Measurements from ENCODE around the gene COA1. TPM values are rescaled to one million over a fixed set of nuclear protein-coding genes. Genes with fewer than 3 reads are reported as not detected.
A peak's percentile ranks its signal among the peaks of the same experiment; 100 is the strongest.

COA1 gene
- total and polyA plus RNA-seq, 8 donors: 41.5 to 89.2 (median 75.6) TPM

DNA sequence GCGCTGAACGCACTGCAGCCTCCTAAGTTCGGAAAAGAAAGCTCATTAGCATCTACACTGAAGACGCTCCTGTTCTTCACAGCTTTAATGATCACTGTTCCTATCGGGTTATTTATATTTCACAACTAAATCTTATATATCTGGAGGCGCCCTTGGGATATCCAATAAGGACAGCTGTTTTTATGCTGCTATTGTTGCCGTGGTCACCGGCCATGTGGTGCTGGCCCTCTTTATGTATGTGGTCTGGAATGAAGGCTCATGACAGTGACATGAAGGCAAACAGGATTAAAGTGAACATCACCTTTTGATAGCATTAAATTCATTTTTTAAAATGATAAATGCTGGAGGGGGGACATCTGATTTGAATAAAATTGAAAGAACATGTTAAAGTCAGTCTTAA lies 38.0 kb upstream of the COA1 start:
- Histone ChIP-seq H3K9me3 (no peaks in the 10 kb centered on the region), H3K27ac (no peak overlapping the region), H3K4me1 (peaks cover 20 to 48% of the 10 kb centered on the region in 2 donors), H3K4me3 (no peak overlapping the region), H3K27me3 (no peaks in the 10 kb centered on the region), H3K36me3 (peaks cover 0 to 13% of the 10 kb centered on the region in 2 donors)
- intact Hi-C loops (cut with DNase I): no loop called here
- TF ChIP-seq, protein P1, sequence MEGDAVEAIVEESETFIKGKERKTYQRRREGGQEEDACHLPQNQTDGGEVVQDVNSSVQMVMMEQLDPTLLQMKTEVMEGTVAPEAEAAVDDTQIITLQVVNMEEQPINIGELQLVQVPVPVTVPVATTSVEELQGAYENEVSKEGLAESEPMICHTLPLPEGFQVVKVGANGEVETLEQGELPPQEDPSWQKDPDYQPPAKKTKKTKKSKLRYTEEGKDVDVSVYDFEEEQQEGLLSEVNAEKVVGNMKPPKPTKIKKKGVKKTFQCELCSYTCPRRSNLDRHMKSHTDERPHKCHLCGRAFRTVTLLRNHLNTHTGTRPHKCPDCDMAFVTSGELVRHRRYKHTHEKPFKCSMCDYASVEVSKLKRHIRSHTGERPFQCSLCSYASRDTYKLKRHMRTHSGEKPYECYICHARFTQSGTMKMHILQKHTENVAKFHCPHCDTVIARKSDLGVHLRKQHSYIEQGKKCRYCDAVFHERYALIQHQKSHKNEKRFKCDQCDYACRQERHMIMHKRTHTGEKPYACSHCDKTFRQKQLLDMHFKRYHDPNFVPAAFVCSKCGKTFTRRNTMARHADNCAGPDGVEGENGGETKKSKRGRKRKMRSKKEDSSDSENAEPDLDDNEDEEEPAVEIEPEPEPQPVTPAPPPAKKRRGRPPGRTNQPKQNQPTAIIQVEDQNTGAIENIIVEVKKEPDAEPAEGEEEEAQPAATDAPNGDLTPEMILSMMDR (IDR thresholded peaks at IDR 0.05): no peak
- ATAC-seq (no peak), DNase-seq (no peak)

DNA sequence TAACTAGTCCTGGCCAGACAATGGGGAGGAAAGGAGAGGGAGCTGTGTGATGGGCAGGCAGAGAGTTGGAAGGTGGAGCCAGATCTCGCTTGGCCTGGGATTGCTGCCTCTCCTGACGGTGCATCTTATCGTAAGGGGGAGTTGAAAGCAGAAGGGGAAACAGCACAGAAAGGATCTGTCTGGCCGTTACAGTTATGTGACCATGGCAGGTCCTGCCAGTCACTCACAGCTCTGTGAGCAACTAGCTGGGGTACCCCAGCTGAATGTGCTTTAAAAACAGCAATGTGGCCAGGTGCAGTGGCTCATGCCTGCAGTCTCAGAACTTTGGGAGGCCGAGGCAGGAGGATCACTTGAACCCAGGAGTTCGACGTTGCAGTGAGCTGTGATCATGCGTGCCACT lies 37.2 kb upstream of the COA1 start:
- peaks cover 23 to 56% of the 10 kb centered on the region in 2 donors for H3K4me1 ChIP-seq
- no peaks in the 10 kb centered on the region for H3K27me3 ChIP-seq
- no peak overlapping the region for H3K27ac ChIP-seq
- H3K4me3 ChIP-seq: no peak overlapping the region
- DNase-seq (no peak), ATAC-seq (no peak)
- intact Hi-C loops (cut with DNase I): no loop called here
- H3K9me3 ChIP-seq: no peaks in the 10 kb centered on the region
- peaks cover 0 to 6% of the 10 kb centered on the region in 2 donors for H3K36me3 ChIP-seq
- TF ChIP-seq, protein P1 (IDR thresholded peaks at IDR 0.05): no peak

DNA sequence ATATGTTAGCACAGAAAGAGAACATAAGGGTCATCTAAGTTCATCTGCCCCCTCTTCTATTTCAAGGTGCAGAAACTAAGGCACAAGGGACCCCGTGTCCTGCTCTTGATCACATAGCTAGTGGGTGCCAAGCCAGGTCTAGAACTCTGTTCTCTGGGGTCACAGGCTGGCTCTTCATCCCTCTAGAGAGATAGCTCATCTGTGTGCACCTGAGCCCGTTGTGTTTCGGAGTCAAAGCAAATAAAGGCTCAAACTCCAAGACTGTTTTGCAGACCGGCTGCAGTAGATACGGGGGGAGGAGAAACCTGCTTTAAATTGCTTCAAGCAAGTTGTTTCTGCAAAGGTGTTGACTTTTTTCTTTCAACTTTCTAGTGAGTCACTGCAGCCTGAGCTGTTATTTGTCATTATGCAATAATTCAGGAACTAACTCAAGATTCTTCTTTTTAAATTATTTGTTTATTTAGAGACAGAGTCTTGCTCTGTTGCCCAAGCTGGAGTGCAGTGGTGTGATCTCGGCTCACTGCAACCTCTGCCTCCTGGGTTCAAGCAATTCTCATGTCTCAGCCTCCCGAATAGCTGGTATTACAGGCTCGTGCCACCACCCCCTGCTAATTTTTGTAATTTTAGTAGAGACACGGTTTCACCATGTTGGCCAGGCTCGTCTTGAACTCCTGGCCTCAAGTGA lies 35.6 kb upstream of the COA1 start:
- intact Hi-C loops (cut with DNase I): no loop called here
- Histone ChIP-seq H3K27me3 (no peaks in the 10 kb centered on the region), H3K27ac (peak overlapping the region; percentile 73), H3K4me1 (peaks cover 24 to 67% of the 10 kb centered on the region in 2 donors), H3K4me3 (peak overlapping the region in 1 of 2 donors; percentile 13), H3K9me3 (no peaks in the 10 kb centered on the region), H3K36me3 (no peaks in the 10 kb centered on the region)
- TF ChIP-seq, protein P1 (IDR thresholded peaks at IDR 0.05): no peak
- DNase-seq (no peak), ATAC-seq (peak; percentile 75)

DNA sequence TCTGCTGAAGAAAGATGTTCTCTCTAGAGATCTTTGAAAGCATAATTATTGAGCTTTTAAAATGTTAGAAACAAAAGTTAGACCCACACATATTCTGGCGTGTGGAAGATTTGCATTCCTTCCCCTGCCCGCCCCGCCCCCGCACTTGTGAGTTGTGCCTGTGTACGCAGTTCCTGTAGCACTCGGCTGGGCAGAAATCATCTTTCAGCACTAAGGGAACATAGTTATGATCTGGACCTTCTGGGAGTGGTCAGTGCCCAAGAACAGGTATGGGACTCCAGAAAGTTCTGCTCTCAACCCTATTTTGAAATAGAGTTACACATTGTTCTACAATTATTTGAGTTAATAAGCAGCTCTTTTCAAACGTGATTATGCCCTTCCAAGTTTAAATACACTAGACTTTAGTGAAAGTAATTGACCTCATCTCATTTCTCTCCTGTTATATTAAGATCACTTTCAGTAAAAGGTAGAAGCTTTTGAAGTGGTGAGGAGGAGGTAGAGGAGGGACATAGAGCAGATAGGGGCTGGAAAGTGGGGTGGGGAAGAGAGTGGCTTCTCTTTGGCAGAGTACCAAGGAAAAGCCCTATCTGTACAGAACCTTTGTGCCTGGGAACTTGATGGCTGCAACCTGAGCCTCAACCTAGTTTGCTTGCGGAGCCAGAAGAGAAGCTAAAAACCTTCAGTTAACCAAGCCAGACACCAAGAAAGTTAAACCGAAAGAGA lies 34.9 kb upstream of the COA1 start:
- ATAC-seq (peak; percentile 90), DNase-seq (peak in 2 of 4 donors; percentile 83 to 85)
- H3K4me3 ChIP-seq: peak overlapping the region in 1 of 2 donors; percentile 13
- no peaks in the 10 kb centered on the region for H3K27me3 ChIP-seq
- intact Hi-C loops (cut with DNase I): no loop called here
- peaks cover 30 to 67% of the 10 kb centered on the region in 2 donors for H3K4me1 ChIP-seq
- H3K27ac ChIP-seq: peak overlapping the region; percentile 73
- TF ChIP-seq, protein P1 (IDR thresholded peaks at IDR 0.05): no peak
- H3K9me3 ChIP-seq: no peaks in the 10 kb centered on the region
- H3K36me3 ChIP-seq: no peaks in the 10 kb centered on the region

DNA sequence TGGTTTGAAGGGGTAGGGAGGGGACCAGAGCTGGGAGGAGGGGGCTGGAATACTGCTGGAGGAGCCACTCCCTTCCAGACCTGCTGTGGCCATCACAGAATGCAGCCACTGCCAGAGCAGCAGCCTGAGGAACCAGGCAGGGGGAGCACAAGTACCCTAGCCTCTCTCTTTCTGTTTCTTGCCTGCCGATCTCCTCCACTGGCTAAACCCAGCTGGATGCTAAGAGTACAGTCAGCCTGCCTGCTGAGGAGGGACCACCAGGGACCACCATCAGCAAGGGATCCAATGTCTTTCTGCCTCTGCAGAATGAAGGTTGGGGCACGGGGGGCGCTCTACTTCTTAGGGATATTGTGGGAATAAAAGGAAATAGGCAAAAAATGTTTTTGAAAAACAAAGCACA lies 33.9 kb upstream of the COA1 start:
- peak overlapping the region; percentile 73 for H3K27ac ChIP-seq
- no peak overlapping the region for H3K4me3 ChIP-seq
- TF ChIP-seq, protein P1 (IDR thresholded peaks at IDR 0.05): no peak
- no peaks in the 10 kb centered on the region for H3K36me3 ChIP-seq
- no peaks in the 10 kb centered on the region for H3K27me3 ChIP-seq
- H3K9me3 ChIP-seq: no peaks in the 10 kb centered on the region
- H3K4me1 ChIP-seq: peaks cover 30 to 69% of the 10 kb centered on the region in 2 donors
- no peak for ATAC-seq
- DNase-seq: no peak
- intact Hi-C loops (cut with DNase I): no loop called here
